ENCODE measurements around the gene GGCT. TPM values are rescaled to one million over a fixed set of nuclear protein-coding genes. Genes with fewer than 3 reads are reported as not detected.
"Not testable (repeated sequence)": the region's sequence is repeated elsewhere in the genome, so short reads cannot be mapped to it uniquely, and the experiment has no call there.

The GGCT gene
- polyA plus RNA-seq, 1 donor: 33.4 TPM

- DNase-seq: no peak
Measured at GRCh38 chr7:30514776-30515175, 10.1 kb upstream of the GGCT start.

DNA sequence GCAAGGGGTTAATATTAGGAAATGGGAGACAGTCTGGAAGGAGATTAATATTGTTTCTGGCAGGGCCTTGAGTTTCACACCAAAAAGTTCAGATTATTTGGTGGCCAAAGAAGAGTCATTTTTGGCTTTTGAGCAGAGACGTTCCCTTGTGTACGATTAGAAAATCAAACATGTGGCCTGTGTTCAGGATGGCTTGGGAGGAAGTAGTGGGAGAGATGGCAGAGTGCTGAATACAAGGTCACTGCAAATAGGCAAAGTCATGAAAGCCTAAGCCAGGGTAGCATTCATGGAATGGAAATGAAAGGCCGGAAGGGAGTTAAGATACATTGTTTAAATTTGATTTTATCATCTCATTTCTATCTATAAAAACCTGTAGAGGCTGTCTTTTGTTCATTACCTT is 9.5 kb upstream of the GGCT start:
- no peak for DNase-seq

DNA sequence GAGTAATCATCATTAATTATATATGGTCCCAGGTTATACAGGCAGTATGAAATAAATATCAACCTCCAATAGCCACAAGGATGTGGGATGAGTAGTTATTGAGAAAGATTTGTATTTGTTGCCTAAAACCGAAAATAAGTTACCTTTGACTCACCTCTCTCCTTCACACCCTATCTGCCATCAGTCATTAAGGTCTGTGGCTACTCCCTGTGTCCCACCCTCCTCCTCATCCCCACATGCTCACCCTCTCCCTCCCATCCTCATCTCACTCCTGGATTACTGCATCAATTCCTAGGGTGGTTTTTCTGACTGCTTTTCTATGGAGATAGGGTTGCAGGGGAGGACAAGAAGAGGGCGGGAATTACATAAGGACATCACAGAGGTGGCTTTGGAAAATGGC is 9.1 kb upstream of the GGCT start:
- DNase-seq: no peak

DNA sequence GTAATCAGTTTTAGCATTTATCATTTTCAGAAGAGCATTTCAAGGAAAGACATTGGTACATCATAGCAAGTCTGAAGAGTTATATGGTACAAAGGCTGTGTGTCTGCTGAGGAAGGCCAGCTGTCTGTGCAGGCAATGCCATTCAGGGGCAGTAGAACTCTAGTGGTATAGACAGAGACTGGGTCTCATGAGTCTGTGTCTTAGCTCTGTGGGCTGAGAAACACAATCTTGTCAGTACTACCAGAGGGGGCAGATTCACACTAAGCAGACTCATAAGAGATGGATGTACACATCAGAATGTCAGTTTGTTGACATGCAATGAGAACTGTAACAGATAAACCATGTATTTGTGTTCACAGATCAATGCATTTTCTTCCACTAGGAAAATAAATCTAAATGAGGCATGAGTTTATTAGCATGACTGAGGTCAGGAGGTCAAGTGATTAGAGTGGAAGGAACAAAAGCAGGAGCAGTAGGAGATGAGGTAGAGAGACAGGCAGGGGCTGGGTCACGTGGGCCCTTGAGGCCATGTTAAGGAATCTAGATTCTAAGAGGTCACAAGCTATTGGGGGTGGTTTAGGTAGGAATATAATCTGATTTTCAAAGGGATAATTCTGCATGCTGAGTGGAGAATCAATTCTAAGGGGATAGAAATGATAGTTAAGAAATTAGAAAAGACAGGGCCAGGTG is 7.5 kb upstream of the GGCT start:
- DNase-seq: no peak

DNA sequence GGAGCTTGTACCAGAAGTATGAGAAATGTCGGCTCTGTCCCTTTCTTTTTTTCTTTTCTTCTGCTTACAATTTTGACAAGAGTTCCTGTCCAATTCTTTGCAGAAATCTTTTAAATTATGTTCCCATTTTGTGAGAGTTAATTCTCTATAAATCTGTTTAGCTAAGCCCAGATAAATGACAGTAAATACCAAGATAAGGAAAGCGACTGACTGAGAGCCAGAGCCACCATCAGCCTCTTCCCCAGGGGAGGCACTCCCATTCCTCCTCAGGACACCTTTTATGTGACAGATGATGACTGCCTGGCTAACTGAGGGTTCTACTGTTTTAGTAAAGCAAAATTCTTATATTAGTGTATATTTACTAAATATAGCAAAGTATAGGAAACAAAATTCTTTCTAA is 6.9 kb upstream of the GGCT start:
- DNase-seq: no peak

GRCh38 chr7:30510124-30511075 is 5.8 kb upstream of the GGCT start:
- DNase-seq: peak; percentile 21

DNA sequence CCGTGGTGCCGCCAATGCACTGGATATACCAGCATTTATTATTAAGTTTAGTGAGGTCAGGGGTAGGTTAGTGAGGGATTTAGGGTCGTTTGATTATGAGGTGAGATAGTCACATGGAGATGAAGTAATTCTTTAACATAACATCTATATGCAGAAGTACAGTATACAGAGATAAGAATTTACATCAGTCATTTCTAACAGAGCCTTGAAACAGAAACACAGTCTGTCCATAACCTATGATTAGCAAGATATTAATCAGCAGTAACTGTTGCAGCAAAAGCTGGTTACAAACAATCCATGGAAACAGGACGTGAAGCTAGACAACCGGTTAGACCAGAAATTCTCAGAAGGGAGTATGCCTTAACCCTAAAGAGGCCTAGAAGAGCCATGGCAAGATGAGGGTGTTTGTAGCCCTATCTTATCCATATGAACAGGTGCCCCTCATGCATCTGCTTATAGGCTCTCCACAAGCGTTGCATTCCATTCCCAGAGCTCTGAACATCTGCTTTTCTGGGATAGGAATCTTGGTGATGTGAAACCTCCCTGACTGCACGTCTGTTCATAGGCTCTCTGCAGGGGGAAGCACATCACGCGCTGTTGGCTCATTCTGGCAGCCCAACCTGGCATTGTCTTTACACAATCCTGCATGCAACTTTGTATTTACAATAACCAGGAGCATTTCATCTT is 4.7 kb upstream of the GGCT start:
- not testable (repeated sequence) for DNase-seq

DNA sequence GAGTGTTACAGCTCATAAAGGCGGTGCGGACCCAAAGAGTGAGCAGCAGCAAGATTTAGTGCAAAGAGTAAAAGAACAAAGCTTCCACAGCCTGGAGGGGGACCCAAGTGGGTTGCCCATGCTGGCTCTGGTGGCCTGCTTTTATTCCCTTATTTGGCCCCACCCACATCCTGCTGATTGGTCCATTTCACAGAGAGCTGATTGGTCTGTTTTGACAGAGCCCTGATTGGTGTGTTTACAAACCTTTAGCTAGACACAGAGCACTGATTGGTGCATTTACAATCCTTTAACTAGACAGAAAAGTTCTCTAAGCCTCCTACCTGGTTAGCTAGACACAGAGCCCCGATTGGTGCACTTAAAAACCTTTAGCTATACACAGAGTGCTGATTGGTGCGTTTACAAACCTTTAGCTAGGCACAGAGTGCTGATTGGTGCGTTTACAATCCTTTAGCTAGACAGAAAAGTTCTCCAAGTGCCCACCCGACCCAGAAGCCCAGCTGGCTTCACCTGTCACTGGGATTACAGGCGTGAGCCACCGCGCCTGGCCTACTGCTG is 2.8 kb upstream of the GGCT start:
- not testable (repeated sequence) for DNase-seq

DNA sequence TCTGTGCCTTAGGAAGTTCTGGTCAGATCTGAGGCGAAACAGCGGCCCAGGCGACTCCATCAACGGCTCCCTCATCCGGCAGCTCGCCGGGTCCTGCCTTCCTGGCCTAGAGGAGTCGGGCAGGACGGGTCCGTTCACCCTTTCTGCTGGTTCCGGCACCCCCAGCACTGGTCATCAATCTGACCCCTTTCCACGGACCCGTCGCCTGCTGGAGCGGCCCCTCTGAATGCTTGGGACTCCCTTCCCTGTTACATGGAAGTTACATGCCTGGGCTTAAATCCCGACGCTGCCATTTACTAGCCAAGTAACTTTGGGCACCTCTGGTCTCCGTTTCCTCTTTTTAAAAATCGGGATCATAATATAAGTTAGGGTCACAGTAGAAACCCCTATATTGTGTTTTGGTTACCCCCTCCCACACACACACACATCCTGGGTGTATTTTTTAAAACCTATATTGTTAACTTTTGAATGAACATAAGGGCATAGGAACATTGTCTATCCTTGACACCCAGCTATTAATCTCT is 607 bp upstream of the GGCT start:
- DNase-seq: no peak

- no peak for DNase-seq
Measured at GRCh38 chr7:30503274-30504212, 1.1 kb downstream of the GGCT start.

DNA sequence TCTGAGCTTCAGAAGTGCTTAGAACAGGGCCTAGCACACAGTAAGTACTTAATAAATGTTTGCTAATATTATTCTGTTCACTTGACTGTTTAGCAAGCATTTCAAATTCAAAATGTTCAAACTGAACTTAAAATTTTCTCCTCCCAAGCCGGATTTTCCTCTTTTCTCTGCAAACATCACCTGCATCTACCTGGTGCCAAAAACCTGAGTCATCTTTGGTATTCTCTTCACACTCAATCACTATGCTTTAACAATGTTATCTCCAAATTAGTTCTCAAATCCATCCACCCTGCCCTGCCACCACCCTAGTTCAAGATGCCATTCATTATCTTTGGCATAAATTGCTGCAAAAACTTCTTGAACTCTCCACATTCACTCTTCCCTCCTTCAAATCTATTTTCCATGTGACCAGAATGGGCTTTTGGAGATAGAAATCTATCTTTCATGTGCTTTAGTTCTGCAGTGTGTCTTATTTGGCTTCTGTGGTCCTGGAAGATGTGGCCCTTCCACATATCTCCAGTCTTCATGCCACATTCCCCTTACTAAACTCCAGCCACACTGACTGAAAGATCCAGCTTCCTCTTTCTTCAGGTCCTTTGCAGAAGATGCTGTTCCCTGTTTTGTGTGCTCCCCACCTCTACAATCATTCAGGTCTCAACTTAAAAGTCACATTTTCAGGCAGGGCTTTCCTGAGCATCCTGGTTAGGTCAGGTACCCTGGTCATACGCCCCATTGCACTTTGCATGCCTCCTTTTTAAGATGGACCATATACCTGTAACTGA is 2.0 kb downstream of the GGCT start:
- no peak for DNase-seq

DNA sequence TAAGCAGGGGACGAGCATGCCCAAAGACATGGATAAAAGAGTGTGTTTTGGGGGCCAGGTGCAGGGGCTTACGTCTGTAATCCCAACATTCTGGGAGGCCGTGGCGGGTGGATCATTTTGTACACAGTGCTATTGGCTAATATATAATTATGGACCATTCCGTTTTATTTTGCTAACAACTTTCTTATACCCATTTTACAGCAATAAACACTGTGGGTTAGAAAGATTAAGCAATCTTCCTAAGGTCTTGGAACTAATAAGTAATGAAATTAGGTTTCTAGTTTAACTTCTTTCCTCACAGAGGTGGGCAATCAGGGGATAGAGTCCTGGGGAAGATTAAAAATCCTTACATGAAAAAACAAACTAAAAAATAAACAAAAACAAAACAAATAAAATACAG is 3.4 kb downstream of the GGCT start:
- no peak for DNase-seq

GRCh38 chr7:30493228-30493627 is 11.4 kb downstream of the GGCT start:
- no peak for DNase-seq

- no peak for DNase-seq
Measured at GRCh38 chr7:30491417-30491816, 13.2 kb downstream of the GGCT start.

GRCh38 chr7:30487371-30487770 is 17.3 kb downstream of the GGCT start:
- DNase-seq: no peak

DNA sequence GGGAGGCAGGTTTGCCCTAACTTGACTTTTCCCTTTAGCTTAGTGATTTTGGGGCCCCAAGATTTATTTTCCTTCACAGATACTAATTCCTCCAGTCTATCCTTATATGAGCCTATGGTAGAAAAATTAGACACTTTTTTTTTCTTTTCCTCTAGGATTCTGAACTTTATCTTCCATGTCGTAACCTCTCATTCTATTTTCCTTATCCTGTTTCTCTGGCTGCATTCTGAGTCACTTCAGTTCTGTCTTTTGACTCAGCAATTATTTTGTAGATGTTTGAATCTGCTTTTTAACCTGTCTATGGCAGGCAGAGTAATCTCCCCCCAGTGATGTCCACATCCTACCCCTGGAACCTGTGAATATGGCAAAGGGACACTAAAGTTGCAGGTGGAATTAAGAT is 19.0 kb downstream of the GGCT start:
- DNase-seq: no peak

- not testable (repeated sequence) for DNase-seq
Measured at GRCh38 chr7:30481416-30481815, 23.2 kb downstream of the GGCT start.

DNA sequence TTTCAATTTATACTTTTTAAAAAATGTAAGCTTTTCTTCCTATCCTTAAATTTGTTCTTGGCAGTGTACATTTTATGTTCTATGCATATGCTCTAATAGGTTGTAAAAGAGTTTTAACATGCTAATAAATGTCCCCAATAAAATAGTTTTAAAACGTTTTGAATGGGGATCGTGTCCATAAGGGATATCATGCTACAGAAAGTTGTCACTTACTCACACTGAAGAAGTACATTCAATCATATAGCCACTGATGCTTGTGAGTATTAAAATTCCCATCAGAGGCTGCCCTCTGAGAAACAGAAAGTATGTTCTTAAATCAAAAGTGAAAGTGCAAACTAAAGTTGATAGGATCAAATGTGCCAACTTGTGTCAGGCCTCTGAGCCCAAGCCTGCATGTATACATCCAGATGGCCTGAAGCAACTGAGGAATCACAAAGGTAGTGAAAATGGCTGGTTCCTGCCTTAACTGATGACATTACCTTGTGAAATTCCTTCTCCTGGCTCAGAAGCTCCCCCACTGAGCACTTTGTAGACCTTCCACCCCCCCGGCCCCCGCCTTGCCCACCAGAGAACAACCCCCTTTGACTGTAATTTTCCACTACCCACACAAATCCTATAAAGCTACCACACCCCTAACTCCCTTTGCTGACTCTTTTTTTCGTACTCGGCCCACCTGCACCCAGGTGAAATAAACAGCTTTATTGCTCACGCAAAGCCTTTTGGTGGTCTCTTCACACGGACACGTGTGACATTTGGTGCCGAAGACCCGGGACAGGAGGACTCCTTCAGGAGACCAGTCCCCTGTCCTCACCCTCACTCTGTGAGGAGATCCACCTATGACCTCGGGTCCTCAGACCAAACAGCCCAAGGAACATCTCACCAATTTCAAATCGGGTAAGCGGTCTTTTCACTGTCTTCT is 25.2 kb downstream of the GGCT start:
- no peak for DNase-seq
